Endothelial cell of umbilical vein (primary cell): ENCODE results near the gene SLC7A8. TPM values are rescaled to one million over a fixed set of nuclear protein-coding genes. Genes with fewer than 3 reads are reported as not detected.

Experiments used
- BruUV-seq: library from RNA; stranded (reverse); fragments of 400-500 nt; replicated peaks from 2 replicates; lab custom pipeline; 2021; lab: Mats Ljungman, UMichigan
- CTCF ChIA-PET: fragments of 300-600, 350-600 bp; sonication (Branson Sonifier 250); formaldehyde crosslinking; loops from one replicate; lab custom pipeline; 2021; ENCODE audit warnings: antibody characterized with exemption, inconsistent platforms; lab: Charles Lee
- POLR2A ChIA-PET: fragments of 300-600, 350-600 bp; sonication (Branson Sonifier 250); formaldehyde crosslinking; loops from one replicate; lab custom pipeline; 2021; ENCODE audit warnings: antibody characterized with exemption, inconsistent platforms; lab: Charles Lee
- DNase-seq: peaks from one replicate; pipeline ENCODE4 v3.0.0-alpha.2; 2011; ENCODE audit warnings: low read depth, low spot score
- FAIRE-seq: peaks from 2 replicates; lab custom pipeline; 2011; peaks lifted over from hg19 to GRCh38; lab: Jason Lieb, UNC
- H2AFZ ChIP-seq: 2 replicates; pipeline ENCODE4 v1.6.0; 2012; ENCODE audit warnings: low read depth, low read length, control low read depth, inconsistent platforms
- H3K27ac ChIP-seq: 2 replicates; pipeline ENCODE4 v1.5.1; 2011; ENCODE audit warnings: low read depth, mild to moderate bottlenecking, control low read depth, low read length, moderate library complexity; ENCODE audit not compliant: insufficient read depth
- H3K27me3 ChIP-seq, 2 experiments: 2 replicates each; pipeline versions ENCODE4 v1.6.0 to v1.6.1; 2011; ENCODE audit warnings: low read length in 2 of 2, mixed read lengths in 1 of 2; ENCODE audit not compliant: control insufficient read depth in 2 of 2, insufficient read depth in 2 of 2
- H3K36me3 ChIP-seq, 2 experiments: 2 replicates in 1 of 2; 3 replicates in 1 of 2; pipeline ENCODE4 v1.5.1; 2011; ENCODE audit warnings: low read length in 2 of 2, mild to moderate bottlenecking in 1 of 2, moderate library complexity in 1 of 2; ENCODE audit not compliant: control insufficient read depth in 2 of 2, insufficient read depth in 2 of 2; ENCODE audit errors: extremely low read depth in 1 of 2
- H3K4me1 ChIP-seq: 3 replicates; pipeline ENCODE4 v1.5.1; 2011; ENCODE audit warnings: mild to moderate bottlenecking, low read length; ENCODE audit not compliant: control insufficient read depth, insufficient read depth; ENCODE audit errors: extremely low read depth
- H3K4me2 ChIP-seq: 2 replicates; pipeline ENCODE4 v1.6.1; 2011; ENCODE audit warnings: low read length, control low read depth, mixed read lengths; ENCODE audit not compliant: insufficient read depth
- H3K4me3 ChIP-seq, 3 experiments: fragments of 200-600 bp in 1 of 3; sonication (generic), shearing (Covaris generic) in 1 of 3; replicated peaks in 1 of 3; 2 replicates each; pipeline ENCODE4 v1.5.1; 2011 to 2016; ENCODE audit warnings: control low read depth in 3 of 3, low read length in 3 of 3, mild to moderate bottlenecking in 2 of 3, inconsistent platforms in 1 of 3, low read depth in 1 of 3, moderate library complexity in 1 of 3; ENCODE audit not compliant: insufficient read depth in 1 of 3
- H3K79me2 ChIP-seq: 2 replicates; pipeline ENCODE4 v1.6.0; 2012; ENCODE audit warnings: low read length, inconsistent platforms; ENCODE audit not compliant: control insufficient read depth, insufficient read depth
- H3K9ac ChIP-seq: replicated peaks from 2 replicates; pipeline ENCODE3; 2011; ENCODE audit warnings: low read length, control low read depth; ENCODE audit not compliant: insufficient read depth; ENCODE audit errors: extremely low read depth
- H3K9me1 ChIP-seq: replicated peaks from 3 replicates; pipeline ENCODE4 v1.6.0; 2011; ENCODE audit warnings: mild to moderate bottlenecking, low read length; ENCODE audit not compliant: control insufficient read depth, insufficient read depth; ENCODE audit errors: extremely low read depth
- H3K9me3 ChIP-seq: replicated peaks from 2 replicates; pipeline ENCODE4 v1.5.1; 2012; ENCODE audit warnings: low read length, inconsistent platforms; ENCODE audit not compliant: control insufficient read depth, insufficient read depth
- H4K20me1 ChIP-seq: replicated peaks from 2 replicates; pipeline ENCODE3; 2011; ENCODE audit warnings: mild to moderate bottlenecking, low read length; ENCODE audit not compliant: control insufficient read depth, insufficient read depth; ENCODE audit errors: extremely low read depth
- CTCF ChIP-seq, 2 donors: IDR thresholded peaks; 1 replicate in 1 of 2; 2 replicates in 1 of 2; pipeline ENCODE4 v1.5.1; 2011; ENCODE audit warnings: low read length in 2 of 2, mild to moderate bottlenecking in 2 of 2, moderate library complexity in 2 of 2, control low read depth in 1 of 2, inconsistent platforms in 1 of 2, low read depth in 1 of 2; ENCODE audit not compliant: insufficient read depth in 1 of 2; ENCODE audit errors: extremely low read depth in 1 of 2
- EZH2 ChIP-seq: IDR thresholded peaks from 2 replicates; pipeline ENCODE4 v1.6.1; 2012; ENCODE audit warnings: borderline replicate concordance, low read depth, mild to moderate bottlenecking, moderate library complexity, low read length, inconsistent platforms; ENCODE audit not compliant: severe bottlenecking
- FOS ChIP-seq: IDR thresholded peaks from 2 replicates; pipeline ENCODE4 v1.6.1; 2011; ENCODE audit warnings: mild to moderate bottlenecking, low read length, moderate library complexity, borderline replicate concordance; ENCODE audit not compliant: insufficient read depth
- GATA2 ChIP-seq: IDR thresholded peaks from 2 replicates; pipeline ENCODE4 v1.7.0; 2011; ENCODE audit warnings: low read depth, mild to moderate bottlenecking, moderate library complexity, mixed read lengths, low read length; ENCODE audit not compliant: insufficient read length, insufficient read depth
- JUN ChIP-seq: IDR thresholded peaks from 2 replicates; pipeline ENCODE4 v1.6.1; 2011; ENCODE audit warnings: borderline replicate concordance, low read depth; ENCODE audit not compliant: insufficient read length, insufficient read depth
- MAX ChIP-seq: IDR thresholded peaks from 2 replicates; pipeline ENCODE4 v1.6.1; 2011; ENCODE audit not compliant: insufficient read depth, insufficient read length
- MYC ChIP-seq: IDR thresholded peaks from one replicate; pipeline ENCODE4 v1.6.1; 2011; ENCODE audit warnings: mild to moderate bottlenecking, low read depth, low read length
- POLR2A ChIP-seq: IDR thresholded peaks from 2 replicates; pipeline ENCODE4 v1.6.1; 2012; ENCODE audit warnings: low read depth, mild to moderate bottlenecking, control low read depth, low read length
- POLR2AphosphoS5 ChIP-seq: IDR thresholded peaks from 2 replicates; pipeline ENCODE4 v1.6.1; 2012; ENCODE audit warnings: low read depth, mild to moderate bottlenecking, control low read depth, low read length, moderate library complexity; ENCODE audit not compliant: insufficient read depth
- dilution Hi-C: fragments of 300-500 bp; cut with MboI; formaldehyde crosslinking; loops from one replicate; pipeline ENCODE4 v1.15.0; 2019; ENCODE audit warnings: low sequenced_read_pairs; ENCODE audit not compliant: extremely low pct_ligation_motif_present
- intact Hi-C: fragments of 100-400 bp; cut with micrococcal nuclease; formaldehyde crosslinking; loops from one replicate; pipeline ENCODE4 v1.10.0; 2022
- polyA plus RNA-seq, 4 experiments: library from polyadenylated mRNA; depleted of rRNA in 3 of 4; stranded (reverse) in 3 of 4; unstranded in 1 of 4; fragments of >200 nt; gene quantifications; 2 replicates each; pipeline versions ENCODE4 v1.2.1 to v1.2.3, GENCODE V29; 2011 to 2012; ENCODE audit warnings: missing spikeins in 1 of 4
- total RNA-seq: library from RNA; stranded (reverse); gene quantifications from 2 replicates; pipeline ENCODE4 v1.2.3, GENCODE V29; 2021

The SLC7A8 gene
- total and polyA plus RNA-seq, 2 donors (not counting 3 experiments of a cell fraction or from before 2014, with no cell fraction given) = 0.76 to 1.1 TPM

GRCh38 chr14:23171222-23171975, 12.1 kb downstream of the SLC7A8 start:
- no peak for DNase-seq

More at GRCh38 chr14:23171222-23171975, 12.1 kb downstream of the SLC7A8 start:
- no peak overlapping the region for H3K9ac ChIP-seq
- peaks cover 6 to 18% of the 10 kb centered on the region in 2 experiments for H3K27me3 ChIP-seq
- FAIRE-seq = no peak
- H3K79me2 ChIP-seq = no peaks in the 10 kb centered on the region
- H3K27ac ChIP-seq = no peak overlapping the region
- H2AFZ ChIP-seq = no peak overlapping the region
- H3K4me1 ChIP-seq = peaks cover 6% of the 10 kb centered on the region
- H3K9me1 ChIP-seq = no peaks in the 10 kb centered on the region
- H3K9me3 ChIP-seq = no peaks in the 10 kb centered on the region
- dilution Hi-C loops = no loop called here
- no TSS peak for BruUV-seq
- intact Hi-C loops = no loop called here
- no peak for TF ChIP-seq JUN
- no peak for TF ChIP-seq POLR2A
- no peak for TF ChIP-seq MAX
- no peak for TF ChIP-seq GATA2
- no peak for TF ChIP-seq CTCF (IDR thresholded peaks at IDR 0.05; ENCODE audit: extremely low read depth in 1 of 2, insufficient read depth in 1 of 2, low read depth in 1 of 2, low read length in 2 of 2)
- no peak for TF ChIP-seq POLR2AphosphoS5
- no peak for TF ChIP-seq FOS
- TF ChIP-seq EZH2 = no peak
- no peak for TF ChIP-seq MYC
- POLR2A ChIA-PET = no interaction called here
- CTCF ChIA-PET = interaction anchor here (1.6 to 25.6 kb wide), 2 partner anchors 13 to 46 kb away, joined by 4 to 1289 read pairs; partner anchors contain the start of gene CEBPE
- H3K4me3 ChIP-seq = no peak overlapping the region
- no peak overlapping the region for H3K4me2 ChIP-seq
- H3K36me3 ChIP-seq = no peaks in the 10 kb centered on the region
- H4K20me1 ChIP-seq = no peaks in the 10 kb centered on the region
